Spleen (tissue), 11 donors: ENCODE data around the gene ARHGEF28. TPM values are rescaled to one million over a fixed set of nuclear protein-coding genes. Genes with fewer than 3 reads are reported as not detected.

Source experiments
- DNase-seq: peaks from one replicate; pipeline ENCODE4 v3.0.0-alpha.2; 2020
- H3K27ac ChIP-seq, 8 donors: fragments of 200-600 bp; sonication (generic) in 7 of 8; 1 replicate in 4 of 8; 2 replicates in 4 of 8; pipeline versions ENCODE4 v1.5.0 to v1.8.0; 2016 to 2021; ENCODE audit warnings: inconsistent platforms in 4 of 8, mild to moderate bottlenecking in 4 of 8, moderate library complexity in 1 of 8
- H3K27me3 ChIP-seq, 7 donors: fragments of 200-600 bp; sonication (generic) in 6 of 7; replicated peaks in 1 of 7; 1 replicate in 4 of 7; 2 replicates in 3 of 7; pipeline versions ENCODE4 v1.5.0 to v1.8.0; 2016 to 2021; ENCODE audit warnings: inconsistent platforms in 3 of 7, mild to moderate bottlenecking in 1 of 7
- H3K36me3 ChIP-seq, 6 donors: fragments of 200-600 bp; sonication (generic) in 5 of 6; 1 replicate in 4 of 6; 2 replicates in 2 of 6; pipeline versions ENCODE4 v1.5.0 to v1.8.0; 2016 to 2021; ENCODE audit warnings: inconsistent platforms in 2 of 6
- H3K4me1 ChIP-seq, 6 donors: fragments of 200-600 bp; sonication (generic) in 5 of 6; 1 replicate in 3 of 6; 2 replicates in 3 of 6; pipeline versions ENCODE4 v1.5.0 to v1.8.0; 2016 to 2021; ENCODE audit warnings: inconsistent platforms in 3 of 6
- H3K4me3 ChIP-seq, 8 donors: fragments of 200-600 bp; sonication (generic) in 7 of 8; 1 replicate in 4 of 8; 2 replicates in 4 of 8; pipeline versions ENCODE4 v1.5.0 to v1.8.0; 2016 to 2021; ENCODE audit warnings: inconsistent platforms in 4 of 8, mild to moderate bottlenecking in 4 of 8, moderate library complexity in 2 of 8
- H3K9me3 ChIP-seq, 8 donors: fragments of 200-600 bp; sonication (generic) in 7 of 8; 1 replicate in 4 of 8; 2 replicates in 4 of 8; pipeline versions ENCODE4 v1.5.0 to v1.8.0; 2016 to 2021; ENCODE audit warnings: inconsistent platforms in 4 of 8
- CTCF ChIP-seq, 11 experiments: fragments of 200-600 bp in 7 of 11; fragments of 450-650 bp in 4 of 11; sonication (generic) in 4 of 11; IDR thresholded peaks in 8 of 11; conservative IDR thresholded peaks in 3 of 11; 1 replicate in 7 of 11; 2 replicates in 4 of 11; pipeline versions ENCODE4 v1.4.0 to v1.8.0; 2016 to 2021; ENCODE audit warnings: antibody characterized with exemption in 11 of 11, inconsistent platforms in 4 of 11, mild to moderate bottlenecking in 1 of 11
- POLR2A ChIP-seq, 3 donors: fragments of 450-650 bp; IDR thresholded peaks; one replicate each; pipeline ENCODE4 v1.5.1; 2017; ENCODE audit warnings: antibody characterized with exemption in 3 of 3, mild to moderate bottlenecking in 1 of 3
- POLR2AphosphoS5 ChIP-seq, 3 donors: sonication (generic); formaldehyde crosslinking; IDR thresholded peaks; one replicate each; pipeline ENCODE4 v1.5.1; 2017; ENCODE audit warnings: antibody characterized with exemption in 3 of 3
- WGBS, 5 donors: extraction: QIAGEN DNeasy Blood & Tissue Kit in 3 of 5; methylation state at CpG; one replicate each; pipeline versions ENCODE4 v1.1.5 to v1.1.7; 2013 to 2018; 5-methylcytosine and 5-hydroxymethylcytosine counted together
- intact Hi-C: fragments of 100-400 bp; cut with DNase I; formaldehyde crosslinking; loops from one replicate; pipeline ENCODE4 v1.15.0; 2023; ENCODE audit warnings: low total_unique reads
- polyA plus RNA-seq, 3 donors: library from polyadenylated mRNA; stranded (reverse); fragments of 200-250 nt; gene quantifications; one replicate each; pipeline ENCODE4 v1.2.1, GENCODE V29; 2013
- total RNA-seq, 7 donors: library from RNA; depleted of rRNA in 3 of 7; stranded (reverse); fragments of >200 nt in 3 of 7; fragmentation: NEBNext Ultra II Directional in 4 of 7; extraction: Animal tissue kit (Norgen Biotek cat#: 25700) in 4 of 7; gene quantifications; one replicate each; pipeline versions ENCODE4 v1.1.0 to v1.2.1, GENCODE V29; 2016 to 2021
- donor health status: healthy with polysubstance abuse.
- donor health status: DM: no; HTN: no; CAD: no; lungs with moderate emphysema.
- donor health status: DM: no; HTN: no; CAD: no.
- donor health status: Bipolar disorder and iron deficiency.
- donor health status: healthy.
- donor health status: DM: no; HTN: no; CAD: no.
- donor health status: DM: yes; HTN: yes; CAD: no.

ARHGEF28 gene
- total and polyA plus RNA-seq, 10 donors, result 0.53 to 17.5 (median 8.8) TPM

- Histone ChIP-seq H3K27me3 (no peaks in the 10 kb centered on the region), H3K36me3 (no peaks in the 10 kb centered on the region), H3K4me1 (no peaks in the 10 kb centered on the region), H3K4me3 (no peak overlapping the region), H3K9me3 (peaks cover 0 to 26% (median 10%) of the 10 kb centered on the region in 8 donors), H3K27ac (no peak overlapping the region)
- no peak for DNase-seq
- TF ChIP-seq POLR2A (IDR thresholded peaks at IDR 0.05) (no peak), POLR2AphosphoS5 (IDR thresholded peaks at IDR 0.05) (no peak), CTCF (IDR thresholded peaks at IDR 0.05 in 8 of 11, conservative IDR thresholded peaks at IDR 0.05 in 3 of 11) (no peak)
- 76 to 87% (median 81%) methylated on average over 5 of the region's 5 CpGs for WGBS, 5 donors
- intact Hi-C loops, result no loop called here
These were observed 321.1 kb downstream of the ARHGEF28 start for GRCh38 chr5:73946919-73947602.

- peaks cover 0 to 4% (median 0%) of the 10 kb centered on the region in 7 donors for H3K27me3 ChIP-seq
- H3K36me3 ChIP-seq, result no peaks in the 10 kb centered on the region
- no peak for DNase-seq
- TF ChIP-seq CTCF (IDR thresholded peaks at IDR 0.05 in 8 of 11, conservative IDR thresholded peaks at IDR 0.05 in 3 of 11), result no peak
- no peak for TF ChIP-seq POLR2A (IDR thresholded peaks at IDR 0.05)
- no peak for TF ChIP-seq POLR2AphosphoS5 (IDR thresholded peaks at IDR 0.05)
- peaks cover 0 to 21% (median 6%) of the 10 kb centered on the region in 8 donors for H3K9me3 ChIP-seq
- WGBS, 5 donors, result 80 to 91% (median 85%) methylated on average over 9 of the region's 9 CpGs
- H3K4me3 ChIP-seq, result no peak overlapping the region
- no peak overlapping the region for H3K27ac ChIP-seq
- intact Hi-C loops, result no loop called here
- no peaks in the 10 kb centered on the region for H3K4me1 ChIP-seq
These were observed 322.1 kb downstream of the ARHGEF28 start for GRCh38 chr5:73947906-73948640.

- peaks cover 0 to 14% (median 3%) of the 10 kb centered on the region in 8 donors for H3K9me3 ChIP-seq
- H3K27ac ChIP-seq, result no peak overlapping the region
- H3K4me3 ChIP-seq, result no peak overlapping the region
- intact Hi-C loops, result no loop called here
- H3K4me1 ChIP-seq, result no peaks in the 10 kb centered on the region
- no peaks in the 10 kb centered on the region for H3K36me3 ChIP-seq
- no peak for DNase-seq
- peaks cover 0 to 4% (median 0%) of the 10 kb centered on the region in 7 donors for H3K27me3 ChIP-seq
- 58 to 70% (median 58%) methylated on average over 3 of the region's 3 CpGs for WGBS, 5 donors
- TF ChIP-seq CTCF (IDR thresholded peaks at IDR 0.05 in 8 of 11, conservative IDR thresholded peaks at IDR 0.05 in 3 of 11), result no peak
These were observed 322.7 kb downstream of the ARHGEF28 start for GRCh38 chr5:73948720-73949119.

GRCh38 chr5:73950441-73950873 lies 324.5 kb downstream of the ARHGEF28 start:
- 48 to 87% (median 78%) methylated on average over 3 of the region's 3 CpGs for WGBS, 5 donors
- no peaks in the 10 kb centered on the region for H3K36me3 ChIP-seq
- no peak for DNase-seq
- no peaks in the 10 kb centered on the region for H3K9me3 ChIP-seq
- H3K27me3 ChIP-seq, result peaks cover 0 to 4% (median 0%) of the 10 kb centered on the region in 7 donors
- H3K4me3 ChIP-seq, result no peak overlapping the region
- H3K4me1 ChIP-seq, result no peaks in the 10 kb centered on the region
- intact Hi-C loops, result no loop called here
- no peak overlapping the region for H3K27ac ChIP-seq
- TF ChIP-seq POLR2A (IDR thresholded peaks at IDR 0.05), result no peak
- no peak for TF ChIP-seq POLR2AphosphoS5 (IDR thresholded peaks at IDR 0.05)
